SU-DHL-6 (cell line): ENCODE results near the gene NEUROG1.

Source experiments
- EZH2phosphoT487 ChIP-seq: fragments of 200-600 bp; sonication (generic), shearing (Covaris generic); conservative IDR thresholded peaks from 2 replicates; pipeline ENCODE4 v1.6.1; 2018; ENCODE audit warnings: mild to moderate bottlenecking, antibody characterized with exemption, low read length, moderate library complexity, mixed read lengths
- TF ChIP-seq, protein P1 (sequence below): fragments of 200-600 bp; sonication (generic); IDR thresholded peaks from one replicate; pipeline ENCODE4 v1.5.1; 2017; ENCODE audit warnings: antibody characterized with exemption, mild to moderate bottlenecking, low read length, moderate library complexity; ENCODE audit not compliant: insufficient read depth, poor library complexity, severe bottlenecking

DNA sequence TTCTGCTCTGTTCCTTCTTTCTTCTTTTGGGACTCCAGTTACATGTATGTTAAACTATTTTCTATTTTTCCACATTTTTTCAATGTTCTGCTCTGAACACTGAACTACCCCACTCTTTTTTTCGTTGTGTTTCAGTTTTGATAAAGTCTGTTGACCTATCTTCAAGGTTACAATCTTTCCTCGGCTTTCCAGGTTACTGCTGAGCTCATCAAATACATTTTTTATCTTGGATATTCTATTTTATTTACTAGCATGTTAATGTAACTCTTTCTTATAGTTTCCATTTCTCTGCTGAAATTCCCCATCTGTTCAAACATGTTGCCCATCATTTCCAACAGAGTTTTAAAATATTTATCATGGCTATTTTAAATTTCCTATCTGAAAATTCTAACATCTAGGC is 13.8 kb downstream of the NEUROG1 start:
- TF ChIP-seq, protein P1, sequence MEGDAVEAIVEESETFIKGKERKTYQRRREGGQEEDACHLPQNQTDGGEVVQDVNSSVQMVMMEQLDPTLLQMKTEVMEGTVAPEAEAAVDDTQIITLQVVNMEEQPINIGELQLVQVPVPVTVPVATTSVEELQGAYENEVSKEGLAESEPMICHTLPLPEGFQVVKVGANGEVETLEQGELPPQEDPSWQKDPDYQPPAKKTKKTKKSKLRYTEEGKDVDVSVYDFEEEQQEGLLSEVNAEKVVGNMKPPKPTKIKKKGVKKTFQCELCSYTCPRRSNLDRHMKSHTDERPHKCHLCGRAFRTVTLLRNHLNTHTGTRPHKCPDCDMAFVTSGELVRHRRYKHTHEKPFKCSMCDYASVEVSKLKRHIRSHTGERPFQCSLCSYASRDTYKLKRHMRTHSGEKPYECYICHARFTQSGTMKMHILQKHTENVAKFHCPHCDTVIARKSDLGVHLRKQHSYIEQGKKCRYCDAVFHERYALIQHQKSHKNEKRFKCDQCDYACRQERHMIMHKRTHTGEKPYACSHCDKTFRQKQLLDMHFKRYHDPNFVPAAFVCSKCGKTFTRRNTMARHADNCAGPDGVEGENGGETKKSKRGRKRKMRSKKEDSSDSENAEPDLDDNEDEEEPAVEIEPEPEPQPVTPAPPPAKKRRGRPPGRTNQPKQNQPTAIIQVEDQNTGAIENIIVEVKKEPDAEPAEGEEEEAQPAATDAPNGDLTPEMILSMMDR: no peak
- no peak for TF ChIP-seq EZH2phosphoT487
